Stimulated activated CD4-positive, alpha-beta T cell treated with anti-CD3 and anti-CD28 coated beads, TNF-alpha, amount 100 ng/mL, for 1 hour (primary cell): ENCODE measurements around the gene HMCES.
"Not testable (repeated sequence)": the region's sequence is repeated elsewhere in the genome, so short reads cannot be mapped to it uniquely, and the experiment has no call there.

Source experiments
- DNase-seq, 3 donors: peaks; one replicate each; pipeline ENCODE4 v3.0.0-alpha.2; 2020; ENCODE audit warnings: low read depth in 3 of 3, low spot score in 1 of 3

Gene HMCES

GRCh38 chr3:129345971-129346370 lies 67.3 kb downstream of the HMCES start:
- no peak for DNase-seq

GRCh38 chr3:129346695-129347457 lies 68.2 kb downstream of the HMCES start:
- DNase-seq = no peak

GRCh38 chr3:129347458-129347845 lies 68.8 kb downstream of the HMCES start:
- no peak for DNase-seq

GRCh38 chr3:129348734-129349133 lies 70.1 kb downstream of the HMCES start:
- DNase-seq = no peak

GRCh38 chr3:129349169-129349568 lies 70.5 kb downstream of the HMCES start:
- not testable (repeated sequence) for DNase-seq

GRCh38 chr3:129349791-129350190 lies 71.1 kb downstream of the HMCES start:
- DNase-seq = no peak

GRCh38 chr3:129352045-129352444 lies 73.4 kb downstream of the HMCES start:
- DNase-seq = no peak

GRCh38 chr3:129352650-129353588 lies 74.2 kb downstream of the HMCES start:
- DNase-seq = no peak

- DNase-seq = no peak
These were observed 74.9 kb downstream of the HMCES start for GRCh38 chr3:129353589-129353941.
